Panc1 (cell line): ENCODE results near the gene APOL4. TPM values are rescaled to one million over a fixed set of nuclear protein-coding genes. Genes with fewer than 3 reads are reported as not detected.
"Not testable (repeated sequence)": the region's sequence is repeated elsewhere in the genome, so short reads cannot be mapped to it uniquely, and the experiment has no call there.

Experiments used
- ATAC-seq: fragments of 200-7000 bp; cut with Tn5 transposase; 2 replicates; pipeline ENCODE4 v1.9.1; 2020; ENCODE audit warnings: mild to moderate bottlenecking, moderate library complexity
- BruUV-seq: library from RNA; stranded (reverse); fragments of 400-500 nt; replicated peaks from 2 replicates; lab custom pipeline; 2021; lab: Mats Ljungman, UMichigan
- CTCF ChIA-PET: fragments of 300-600 bp; sonication (Branson Sonifier 250); formaldehyde crosslinking; loops from one replicate; lab custom pipeline; 2022; ENCODE audit warnings: antibody characterized with exemption; lab: Charles Lee
- POLR2A ChIA-PET: fragments of 300-600 bp; sonication (Branson Sonifier 250); formaldehyde crosslinking; loops from one replicate; lab custom pipeline; 2022; ENCODE audit warnings: antibody characterized with exemption; lab: Charles Lee
- DNase-seq: peaks from one replicate; pipeline ENCODE4 v3.0.0-alpha.2; 2010; ENCODE audit warnings: low read depth, low spot score
- H3K27ac ChIP-seq: 2 replicates; pipeline ENCODE4 v1.5.1; 2011; ENCODE audit warnings: mild to moderate bottlenecking, low read length, inconsistent platforms
- H3K27me3 ChIP-seq: fragments of 200-500 bp; sonication (Bioruptor generic); 2 replicates; pipeline ENCODE4 v1.6.0; 2014; ENCODE audit warnings: low read length, inconsistent platforms; ENCODE audit not compliant: control insufficient read depth, insufficient read depth
- H3K36me3 ChIP-seq: fragments of 200-500 bp; sonication (Bioruptor generic); 2 replicates; pipeline ENCODE4 v1.5.1; 2014; ENCODE audit warnings: inconsistent platforms, mild to moderate bottlenecking, low read length, moderate library complexity; ENCODE audit not compliant: control insufficient read depth, insufficient read depth
- H3K4me1 ChIP-seq: 2 replicates; pipeline ENCODE4 v1.5.1; 2011; ENCODE audit warnings: inconsistent platforms, mild to moderate bottlenecking, low read length, moderate library complexity; ENCODE audit not compliant: control insufficient read depth, insufficient read depth
- H3K4me3 ChIP-seq, 2 experiments: 2 replicates each; pipeline ENCODE4 v1.5.1; 2011 to 2012; ENCODE audit warnings: low read depth in 2 of 2, low read length in 2 of 2, mild to moderate bottlenecking in 2 of 2, inconsistent platforms in 1 of 2, moderate library complexity in 1 of 2
- H3K9me3 ChIP-seq: fragments of 200-500 bp; sonication (Bioruptor generic); 2 replicates; pipeline ENCODE4 v1.5.1; 2014; ENCODE audit warnings: low read depth, mild to moderate bottlenecking, inconsistent platforms, low read length, moderate library complexity; ENCODE audit not compliant: control insufficient read depth, insufficient read depth
- CTCF ChIP-seq: fragments of 450-650 bp; IDR thresholded peaks from 2 replicates; pipeline ENCODE4 v1.5.1; 2017; ENCODE audit warnings: mild to moderate bottlenecking
- POLR2AphosphoS5 ChIP-seq: IDR thresholded peaks from 2 replicates; pipeline ENCODE4 v1.6.1; 2012; ENCODE audit warnings: mild to moderate bottlenecking, low read depth, low read length, moderate library complexity
- REST ChIP-seq, 2 experiments: IDR thresholded peaks; 2 replicates each; pipeline ENCODE4 v1.6.1; 2011 to 2012; ENCODE audit warnings: low read depth in 2 of 2, control low read depth in 1 of 2, low read length in 1 of 2, mild to moderate bottlenecking in 1 of 2, moderate library complexity in 1 of 2; ENCODE audit not compliant: insufficient read depth in 1 of 2
- SIN3A ChIP-seq: IDR thresholded peaks from 2 replicates; pipeline ENCODE4 v1.6.1; 2012; ENCODE audit warnings: low read depth, mild to moderate bottlenecking, low read length, moderate library complexity, borderline replicate concordance; ENCODE audit not compliant: insufficient read depth
- TCF7L2 ChIP-seq: IDR thresholded peaks from 2 replicates; pipeline ENCODE4 v1.6.1; 2011; ENCODE audit warnings: mild to moderate bottlenecking, low read depth, low read length, inconsistent platforms
- in situ Hi-C: cut with HindIII; loops from 2 replicates; pipeline ENCODE4 v1.10.0; 2016; ENCODE audit warnings: low sequenced_read_pairs, low pct_unique_long_range_greater_than_20kb
- intact Hi-C: fragments of 100-400 bp; cut with micrococcal nuclease; formaldehyde crosslinking; loops from one replicate; pipeline ENCODE4 v1.10.0; 2022; ENCODE audit not compliant: unreplicated experiment
- total RNA-seq: library from RNA; stranded (reverse); gene quantifications from one replicate; pipeline ENCODE4 v1.2.1, GENCODE V29; 2021; ENCODE audit not compliant: unreplicated experiment

The APOL4 gene
- total RNA-seq, 1 experiment from 2014 or later, result not detected

- TF ChIP-seq SIN3A (no peak), CTCF (no peak), POLR2AphosphoS5 (no peak), TCF7L2 (no peak), REST (IDR thresholded peaks at IDR 0.05; ENCODE audit: insufficient read depth in 1 of 2, low read depth in 2 of 2, low read length in 1 of 2) (no peak)
- no TSS peak for BruUV-seq
- intact Hi-C loops, result no loop called here
- Histone ChIP-seq H3K27ac (no peak overlapping the region), H3K36me3 (no peaks in the 10 kb centered on the region), H3K4me1 (peaks cover 4% of the 10 kb centered on the region), H3K9me3 (no peaks in the 10 kb centered on the region), H3K4me3 (no peak overlapping the region), H3K27me3 (no peaks in the 10 kb centered on the region)
- CTCF ChIA-PET, result no interaction called here
- in situ Hi-C loops, result no loop called here
- ATAC-seq, result no peak
- POLR2A ChIA-PET, result no interaction called here
- DNase-seq, result no peak
Observed at GRCh38 chr22:36154423-36154945, 47.1 kb downstream of the APOL4 start.

GRCh38 chr22:36153501-36154422 lies 47.8 kb downstream of the APOL4 start:
- no peaks in the 10 kb centered on the region for H3K9me3 ChIP-seq
- intact Hi-C loops, result no loop called here
- no peak overlapping the region for H3K27ac ChIP-seq
- CTCF ChIA-PET, result no interaction called here
- POLR2A ChIA-PET, result no interaction called here
- H3K4me3 ChIP-seq, result no peak overlapping the region
- DNase-seq (no peak), ATAC-seq (no peak)
- no peak for TF ChIP-seq SIN3A
- TF ChIP-seq REST (IDR thresholded peaks at IDR 0.05; ENCODE audit: insufficient read depth in 1 of 2, low read depth in 2 of 2, low read length in 1 of 2), result no peak
- TF ChIP-seq POLR2AphosphoS5, result no peak
- in situ Hi-C loops, result no loop called here
- BruUV-seq, result no TSS peak
- H3K4me1 ChIP-seq, result peaks cover 4% of the 10 kb centered on the region
- H3K27me3 ChIP-seq, result no peaks in the 10 kb centered on the region
- no peaks in the 10 kb centered on the region for H3K36me3 ChIP-seq

GRCh38 chr22:36152821-36153220 lies 48.8 kb downstream of the APOL4 start:
- POLR2A ChIA-PET, H3K4me3 ChIP-seq, DNase-seq, H3K27me3 ChIP-seq, in situ Hi-C loops, H3K36me3 ChIP-seq, H3K27ac ChIP-seq, BruUV-seq, ATAC-seq, H3K9me3 ChIP-seq, intact Hi-C loops, CTCF ChIA-PET, H3K4me1 ChIP-seq: not testable (repeated sequence)
